OCI-LY1 (cell line): ENCODE results near the gene RPL37A.

Experiments
- H2AFZ ChIP-seq: fragments of 200-600 bp; sonication (generic), shearing (Covaris generic); 2 replicates; pipeline ENCODE4 v1.6.0; 2014; ENCODE audit warnings: antibody characterized with exemption, mild to moderate bottlenecking, low read length
- H3F3A ChIP-seq: fragments of 200-600 bp; sonication (generic), shearing (Covaris generic); 2 replicates; pipeline ENCODE4 v1.6.0; 2014; ENCODE audit warnings: mild to moderate bottlenecking, antibody characterized with exemption, low read length, moderate library complexity; ENCODE audit not compliant: insufficient read depth
- H3K27ac ChIP-seq: fragments of 200-600 bp; sonication (generic); 2 replicates; pipeline ENCODE4 v1.5.1; 2014; ENCODE audit warnings: low read length, mixed run types, mild to moderate bottlenecking, low read depth; ENCODE audit not compliant: poor library complexity, severe bottlenecking
- H3K27me3 ChIP-seq: fragments of 200-600 bp; sonication (generic); 2 replicates; pipeline ENCODE4 v1.6.0; 2014; ENCODE audit warnings: antibody characterized with exemption, mild to moderate bottlenecking, low read length, moderate library complexity; ENCODE audit not compliant: insufficient read depth
- H3K36me3 ChIP-seq: fragments of 200-600 bp; sonication (generic); 2 replicates; pipeline ENCODE4 v1.6.1; 2014; ENCODE audit warnings: mild to moderate bottlenecking, antibody characterized with exemption, low read length, moderate library complexity, mixed read lengths; ENCODE audit not compliant: insufficient read depth
- H3K4me1 ChIP-seq: fragments of 200-600 bp; sonication (generic); 2 replicates; pipeline ENCODE4 v1.5.1; 2014; ENCODE audit warnings: mild to moderate bottlenecking, low read length, moderate library complexity; ENCODE audit not compliant: insufficient read depth, severe bottlenecking
- H3K4me2 ChIP-seq: fragments of 200-600 bp; sonication (generic), shearing (Covaris generic); 2 replicates; pipeline ENCODE4 v1.6.1; 2014; ENCODE audit warnings: low read length
- H3K4me3 ChIP-seq: fragments of 200-600 bp; sonication (generic); 2 replicates; pipeline ENCODE4 v1.5.1; 2014; ENCODE audit warnings: low read length, low read depth, mild to moderate bottlenecking, mixed read lengths; ENCODE audit not compliant: poor library complexity, severe bottlenecking
- H3K79me2 ChIP-seq: fragments of 200-600 bp; shearing (Covaris generic); 2 replicates; pipeline ENCODE4 v1.6.1; 2016; ENCODE audit warnings: mixed run types, low read length, mixed read lengths; ENCODE audit not compliant: insufficient read depth
- H3K9ac ChIP-seq: fragments of 200-600 bp; sonication (generic), shearing (Covaris generic); 2 replicates; pipeline ENCODE4 v1.6.1; 2014; ENCODE audit warnings: mild to moderate bottlenecking, low read length, mixed read lengths
- H3K9me2 ChIP-seq: fragments of 200-600 bp; sonication (generic), shearing (Covaris generic); 2 replicates; pipeline ENCODE4 v1.6.1; 2014; ENCODE audit warnings: low read depth, mild to moderate bottlenecking, low read length, mixed read lengths
- H3K9me3 ChIP-seq: fragments of 200-600 bp; shearing (Covaris generic); 2 replicates; pipeline ENCODE4 v1.6.1; 2014; ENCODE audit warnings: low read length, mixed read lengths
- H4K20me1 ChIP-seq: fragments of 200-600 bp; sonication (generic), shearing (Covaris generic); 2 replicates; pipeline ENCODE4 v1.6.0; 2016; ENCODE audit warnings: mild to moderate bottlenecking, low read length; ENCODE audit not compliant: insufficient read depth
- CTCF ChIP-seq: fragments of 200-600 bp; sonication (generic), shearing (Covaris generic); IDR thresholded peaks from 2 replicates; pipeline ENCODE4 v1.5.1; 2017; ENCODE audit warnings: mild to moderate bottlenecking, antibody characterized with exemption, low read length, moderate library complexity, mixed read lengths
- EZH2 ChIP-seq: fragments of 200-600 bp; sonication (generic), shearing (Covaris generic); IDR thresholded peaks from 2 replicates; pipeline ENCODE4 v1.8.0; 2017; ENCODE audit warnings: borderline replicate concordance, mixed run types, mild to moderate bottlenecking, antibody characterized with exemption, low read length, moderate library complexity, mixed read lengths

Gene RPL37A

GRCh38 chr2:216499641-216500218 lies 1.1 kb downstream of the RPL37A start:
- Histone ChIP-seq H3K9ac (peak overlapping the region; percentile 92), H3K79me2 (peaks cover 19% of the 10 kb centered on the region), H2AFZ (no peak overlapping the region), H3F3A (no peaks in the 10 kb centered on the region), H3K4me1 (peaks cover 33% of the 10 kb centered on the region), H3K4me2 (peak overlapping the region; percentile 84), H3K36me3 (peaks cover 59% of the 10 kb centered on the region), H3K27ac (peak overlapping the region; percentile 24), H4K20me1 (no peaks in the 10 kb centered on the region; the same call in 1 of the 2 replicates), H3K9me3 (no peaks in the 10 kb centered on the region), H3K4me3 (peak overlapping the region; percentile 93), H3K9me2 (no peaks in the 10 kb centered on the region), H3K27me3 (no peaks in the 10 kb centered on the region)
- TF ChIP-seq CTCF (no peak), EZH2 (no peak)

- peaks cover 67% of the 10 kb centered on the region for H3K36me3 ChIP-seq
- H3K27me3 ChIP-seq, result no peaks in the 10 kb centered on the region
- H3K9me3 ChIP-seq, result no peaks in the 10 kb centered on the region
- H3K4me1 ChIP-seq, result peaks cover 33% of the 10 kb centered on the region
- no peak overlapping the region for H3K27ac ChIP-seq
- no peak for TF ChIP-seq CTCF
- no peak for TF ChIP-seq EZH2
- no peaks in the 10 kb centered on the region for H3K9me2 ChIP-seq
- H2AFZ ChIP-seq, result no peak overlapping the region
- peak overlapping the region; percentile 92 for H3K9ac ChIP-seq
- H4K20me1 ChIP-seq, result no peaks in the 10 kb centered on the region; the same call in 1 of the 2 replicates
- peaks cover 19% of the 10 kb centered on the region for H3K79me2 ChIP-seq
- H3K4me2 ChIP-seq, result peak overlapping the region; percentile 84
- peak overlapping the region; percentile 93 for H3K4me3 ChIP-seq
- H3F3A ChIP-seq, result no peaks in the 10 kb centered on the region
Measured at GRCh38 chr2:216500572-216500971, 1.9 kb downstream of the RPL37A start.

- H3K9ac ChIP-seq, result no peak overlapping the region
- no peak overlapping the region for H3K4me2 ChIP-seq
- H4K20me1 ChIP-seq, result no peaks in the 10 kb centered on the region; the same call in 1 of the 2 replicates
- H3K9me3 ChIP-seq, result no peaks in the 10 kb centered on the region
- peaks cover 33% of the 10 kb centered on the region for H3K4me1 ChIP-seq
- no peaks in the 10 kb centered on the region for H3F3A ChIP-seq
- no peaks in the 10 kb centered on the region for H3K27me3 ChIP-seq
- H3K27ac ChIP-seq, result no peak overlapping the region
- H3K36me3 ChIP-seq, result peaks cover 78% of the 10 kb centered on the region
- no peaks in the 10 kb centered on the region for H3K9me2 ChIP-seq
- TF ChIP-seq EZH2, result no peak
- no peak for TF ChIP-seq CTCF
- H3K4me3 ChIP-seq, result no peak overlapping the region
- H3K79me2 ChIP-seq, result peaks cover 19% of the 10 kb centered on the region
- no peak overlapping the region for H2AFZ ChIP-seq
Measured at GRCh38 chr2:216501854-216502253, 3.2 kb downstream of the RPL37A start.
